ENCODE results near the gene CUL2.

DNA sequence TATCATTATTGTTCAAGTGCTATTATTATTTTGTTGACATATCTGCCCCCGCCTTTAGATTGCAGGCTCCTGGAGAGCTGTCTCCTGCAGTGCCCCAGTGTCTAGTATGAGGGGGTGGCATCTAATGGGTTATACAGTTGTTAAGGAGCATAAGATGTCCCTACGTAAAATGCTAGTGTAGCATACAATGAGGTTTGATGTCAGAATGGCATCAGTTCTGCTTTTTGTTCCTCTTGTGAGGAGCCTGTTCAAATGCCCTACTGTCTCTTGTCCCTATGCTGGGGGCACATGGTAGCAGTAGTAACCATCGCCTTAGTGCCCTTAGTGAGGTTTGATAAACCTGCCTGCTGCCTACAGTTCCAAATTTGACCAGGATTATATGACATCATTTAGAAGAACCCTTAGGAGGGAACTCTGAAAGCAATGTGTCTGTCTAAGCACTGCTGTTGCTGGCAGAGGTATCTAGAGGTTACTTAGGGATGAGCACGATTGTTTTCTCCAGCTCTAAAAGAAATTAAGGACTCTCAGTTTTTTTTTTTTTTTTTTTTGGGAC is 46.2 kb upstream of the CUL2 start:
- TF ChIP-seq RAD21 (IDR thresholded peaks at IDR 0.05; ENCODE audit: low read length) (no peak), EZH2phosphoT487 (IDR thresholded peaks at IDR 0.05; ENCODE audit: borderline replicate concordance, low read depth) (no peak), CTCF (IDR thresholded peaks at IDR 0.05) (no peak)

All from SK-N-SH (cell line).